ENCODE data around the gene KIF22. TPM values are rescaled to one million over a fixed set of nuclear protein-coding genes. Genes with fewer than 3 reads are reported as not detected.

KIF22 gene
- polyA plus RNA-seq, 1 of the 3 experiments (the other 2 are of a cell fraction) = 64.1 TPM

- ChIA-PET CTCF (interaction anchor here (0.6 to 5.9 kb wide), 38 partner anchors 8 to 185 kb away, joined by 3 to 129 read pairs (median 4); partner anchors contain the start of genes C16orf92, CDIPT, KIF22 and MAZ), POLR2A (interaction anchor here (0.6 to 1.2 kb wide), 6 partner anchors 20 to 59 kb away, joined by 3 read pairs; partner anchors contain the start of genes MAZ and PAGR1)
- H3K79me2 ChIP-seq (ENCODE audit: insufficient read depth) = no peaks in the 10 kb centered on the region
- peaks cover 19% of the 10 kb centered on the region in 2 experiments for H3K36me3 ChIP-seq (replicated peaks in 1 of 2; ENCODE audit: control insufficient read depth in 1 of 2, insufficient read depth in 2 of 2, low read length in 1 of 2)
- H3F3A ChIP-seq (replicated peaks; ENCODE audit: insufficient read depth) = peaks cover 30% of the 10 kb centered on the region
- H3K4me2 ChIP-seq = no peak overlapping the region
- no peak overlapping the region for H3K9ac ChIP-seq
- H3K4me1 ChIP-seq (ENCODE audit: control insufficient read depth in 1 of 2, insufficient read depth in 2 of 2, low read depth in 1 of 2, low read length in 1 of 2) = no peaks in the 10 kb centered on the region
- no peak overlapping the region; a peak in 1 of 4 replicates for H3K4me3 ChIP-seq (ENCODE audit: low read depth in 2 of 2, low read length in 1 of 2)
- peak; percentile 83 for DNase-seq
- no peaks in the 10 kb centered on the region for H3K27me3 ChIP-seq (ENCODE audit: insufficient read depth)
- TF ChIP-seq FOXJ3 (CRISPR knock-in tag; IDR thresholded peaks at IDR 0.05) = no peak
- peak; percentile 70 for TF ChIP-seq RAD21 (IDR thresholded peaks at IDR 0.05; ENCODE audit: low read length)
- peak; percentile 89 for TF ChIP-seq CTCF (IDR thresholded peaks at IDR 0.05)
- peak; percentile 27 for TF ChIP-seq CHD2 (IDR thresholded peaks at IDR 0.05; ENCODE audit: low read length, partially characterized antibody)
- TF ChIP-seq GATA2 (CRISPR knock-in tag; IDR thresholded peaks at IDR 0.05) = no peak
- peak; percentile 78 for TF ChIP-seq SMC3 (IDR thresholded peaks at IDR 0.05; ENCODE audit: low read depth, low read length)
- no peaks in the 10 kb centered on the region for H4K20me1 ChIP-seq (ENCODE audit: insufficient read depth)
- H2AFZ ChIP-seq (ENCODE audit: low read depth) = no peak overlapping the region
- 80% methylated on average over 8 of the region's 15 CpGs for WGBS (ENCODE audit: low lambda C conversion rate)
- no peaks in the 10 kb centered on the region for H3K9me3 ChIP-seq
- H3K27ac ChIP-seq (ENCODE audit: low read depth in 2 of 2, low read length in 1 of 2) = no peak overlapping the region
- no peaks in the 10 kb centered on the region for H3K9me2 ChIP-seq
These were observed 58.1 kb downstream of the KIF22 start for GRCh38 chr16:29848420-29849297.

GRCh38 chr16:29849505-29849904 lies 59.0 kb downstream of the KIF22 start:
- Histone ChIP-seq H3K9me2 (no peaks in the 10 kb centered on the region), H3K79me2 (ENCODE audit: insufficient read depth) (no peaks in the 10 kb centered on the region), H3K27ac (ENCODE audit: low read depth in 2 of 2, low read length in 1 of 2) (no peak overlapping the region), H3F3A (replicated peaks; ENCODE audit: insufficient read depth) (peaks cover 30% of the 10 kb centered on the region), H3K36me3 (replicated peaks in 1 of 2; ENCODE audit: control insufficient read depth in 1 of 2, insufficient read depth in 2 of 2, low read length in 1 of 2) (peaks cover 15 to 16% of the 10 kb centered on the region in 2 experiments), H3K9ac (no peak overlapping the region), H3K4me2 (no peak overlapping the region), H3K27me3 (ENCODE audit: insufficient read depth) (no peaks in the 10 kb centered on the region), H4K20me1 (ENCODE audit: insufficient read depth) (no peaks in the 10 kb centered on the region), H3K4me1 (ENCODE audit: control insufficient read depth in 1 of 2, insufficient read depth in 2 of 2, low read depth in 1 of 2, low read length in 1 of 2) (no peaks in the 10 kb centered on the region), H3K4me3 (ENCODE audit: low read depth in 2 of 2, low read length in 1 of 2) (no peak overlapping the region), H3K9me3 (no peaks in the 10 kb centered on the region), H2AFZ (ENCODE audit: low read depth) (no peak overlapping the region)
- WGBS (ENCODE audit: low lambda C conversion rate) = 86% methylated on average over 5 of the region's 5 CpGs
- CTCF ChIA-PET = interaction anchor here (0.9 to 5.9 kb wide), 12 partner anchors 9 to 156 kb away, joined by 3 to 129 read pairs (median 10); partner anchors contain the start of genes KIF22, MVP, PAGR1 and PRRT2
- no peak for DNase-seq
- POLR2A ChIA-PET = no interaction called here
- TF ChIP-seq SMC3 (IDR thresholded peaks at IDR 0.05; ENCODE audit: low read depth, low read length) (no peak), NRF1 (IDR thresholded peaks at IDR 0.05; ENCODE audit: low read depth, low read length) (no peak), USF1 (IDR thresholded peaks at IDR 0.05; ENCODE audit: borderline replicate concordance, low read depth) (no peak), ELF1 (IDR thresholded peaks at IDR 0.05) (no peak), TEAD4 (IDR thresholded peaks at IDR 0.05; ENCODE audit: borderline replicate concordance, insufficient read depth) (no peak), RCOR1 (IDR thresholded peaks at IDR 0.05; ENCODE audit: low read length) (no peak), REST (IDR thresholded peaks at IDR 0.05; ENCODE audit: low read depth, low read length) (no peak), IRF3 (IDR thresholded peaks at IDR 0.05; ENCODE audit: low read depth, low read length) (no peak), RXRA (IDR thresholded peaks at IDR 0.05; ENCODE audit: borderline replicate concordance, low read depth) (no peak), RAD21 (IDR thresholded peaks at IDR 0.05; ENCODE audit: low read length) (no peak)

Measured in SK-N-SH (cell line).